Vagina (tissue), 2 donors: Measurements from ENCODE around the gene RPP40. TPM values are rescaled to one million over a fixed set of nuclear protein-coding genes. Genes with fewer than 3 reads are reported as not detected.

Experiments used
- DNase-seq, 2 donors: peaks; one replicate each; pipeline ENCODE4 v3.0.0-alpha.2; 2017; ENCODE audit errors: extremely low spot score in 2 of 2
- H3K27ac ChIP-seq: fragments of 200-600 bp; sonication (generic); one replicate; pipeline ENCODE4 v1.5.1; 2019
- H3K27me3 ChIP-seq: fragments of 200-600 bp; sonication (generic); one replicate; pipeline ENCODE4 v1.5.1; 2019
- H3K36me3 ChIP-seq, 2 donors: fragments of 200-600 bp; sonication (generic); one replicate each; pipeline ENCODE4 v1.5.1; 2017 to 2019
- H3K4me1 ChIP-seq: fragments of 200-600 bp; sonication (generic); one replicate; pipeline ENCODE4 v1.5.1; 2019
- H3K4me3 ChIP-seq, 2 donors: fragments of 200-600 bp; sonication (generic); 1 replicate in 1 of 2; 2 replicates in 1 of 2; pipeline ENCODE4 v1.5.1; 2016 to 2019
- H3K9me3 ChIP-seq: fragments of 200-600 bp; sonication (generic); one replicate; pipeline ENCODE4 v1.5.1; 2019
- CTCF ChIP-seq, 3 experiments: fragments of 450-650 bp in 2 of 3; fragments of 200-600 bp in 1 of 3; sonication (generic) in 1 of 3; IDR thresholded peaks; one replicate each; pipeline ENCODE4 v1.5.1; 2017 to 2019; ENCODE audit warnings: antibody characterized with exemption in 3 of 3, mild to moderate bottlenecking in 2 of 3, moderate library complexity in 2 of 3
- POLR2A ChIP-seq, 2 donors: fragments of 450-650 bp; IDR thresholded peaks; one replicate each; pipeline ENCODE4 v1.6.1; 2017; ENCODE audit warnings: antibody characterized with exemption in 2 of 2, mild to moderate bottlenecking in 2 of 2, moderate library complexity in 2 of 2
- POLR2AphosphoS5 ChIP-seq, 2 donors: sonication (generic); formaldehyde crosslinking; IDR thresholded peaks; one replicate each; pipeline ENCODE4 v1.9.0; 2017; ENCODE audit warnings: antibody characterized with exemption in 2 of 2, mild to moderate bottlenecking in 2 of 2, low read depth in 1 of 2; ENCODE audit not compliant: insufficient read depth in 1 of 2
- intact Hi-C: fragments of 100-400 bp; cut with DNase I; formaldehyde crosslinking; loops from one replicate; pipeline ENCODE4 v1.15.1; 2023
- total RNA-seq: library from RNA; depleted of rRNA; stranded (reverse); fragments of >200 nt; gene quantifications from one replicate; pipeline ENCODE4 v1.2.3, GENCODE V29; 2016

RPP40 gene
- total RNA-seq: 4.7 TPM

GRCh38 chr6:5003604-5004372 is at the start of gene RPP40:
RPP40 (minus strand) TSS chr6:5004037; CDS start chr6:5004002, 35 bp downstream.
- DNase-seq: peak in 1 of 2 donors; percentile 97
- intact Hi-C loops: no loop called here
- H3K27ac ChIP-seq: peak within 1 kb of the TSS; percentile 96
- peaks cover 0 to 10% of the 10 kb centered on the region in 2 donors for H3K36me3 ChIP-seq
- no peaks in the 10 kb centered on the region for H3K9me3 ChIP-seq
- no peaks in the 10 kb centered on the region for H3K27me3 ChIP-seq
- H3K4me3 ChIP-seq: peak within 1 kb of the TSS; percentile 62 to 66
- TF ChIP-seq POLR2A (IDR thresholded peaks at IDR 0.05) (no peak), CTCF (IDR thresholded peaks at IDR 0.05) (peak; percentile 50 to 89 (median 73)), POLR2AphosphoS5 (IDR thresholded peaks at IDR 0.05; ENCODE audit: insufficient read depth in 1 of 2, low read depth in 1 of 2) (peak; percentile 32 to 84)
- peaks cover 12% of the 10 kb centered on the region for H3K4me1 ChIP-seq

GRCh38 chr6:5053038-5053437 is 49.2 kb upstream of the RPP40 start:
- H3K36me3 ChIP-seq: no peaks in the 10 kb centered on the region
- H3K27ac ChIP-seq: no peak overlapping the region
- no peaks in the 10 kb centered on the region for H3K27me3 ChIP-seq
- no peaks in the 10 kb centered on the region for H3K4me1 ChIP-seq
- intact Hi-C loops: no loop called here
- H3K4me3 ChIP-seq: no peak overlapping the region
- no peak for TF ChIP-seq CTCF (IDR thresholded peaks at IDR 0.05)
- TF ChIP-seq POLR2AphosphoS5 (IDR thresholded peaks at IDR 0.05; ENCODE audit: insufficient read depth in 1 of 2, low read depth in 1 of 2): no peak
- no peak for TF ChIP-seq POLR2A (IDR thresholded peaks at IDR 0.05)
- DNase-seq: no peak
- peaks cover 10% of the 10 kb centered on the region for H3K9me3 ChIP-seq

GRCh38 chr6:5051394-5051793 is 47.6 kb upstream of the RPP40 start:
- Histone ChIP-seq H3K9me3 (peaks cover 10% of the 10 kb centered on the region), H3K27ac (no peak overlapping the region), H3K36me3 (no peaks in the 10 kb centered on the region), H3K4me3 (no peak overlapping the region), H3K4me1 (no peaks in the 10 kb centered on the region), H3K27me3 (no peaks in the 10 kb centered on the region)
- DNase-seq: no peak
- TF ChIP-seq POLR2AphosphoS5 (IDR thresholded peaks at IDR 0.05; ENCODE audit: insufficient read depth in 1 of 2, low read depth in 1 of 2) (no peak), CTCF (IDR thresholded peaks at IDR 0.05) (no peak), POLR2A (IDR thresholded peaks at IDR 0.05) (no peak)
- intact Hi-C loops: no loop called here

- H3K27me3 ChIP-seq: no peaks in the 10 kb centered on the region
- H3K27ac ChIP-seq: no peak overlapping the region
- no peak for DNase-seq
- TF ChIP-seq POLR2A (IDR thresholded peaks at IDR 0.05) (no peak), POLR2AphosphoS5 (IDR thresholded peaks at IDR 0.05; ENCODE audit: insufficient read depth in 1 of 2, low read depth in 1 of 2) (no peak), CTCF (IDR thresholded peaks at IDR 0.05) (no peak)
- H3K4me1 ChIP-seq: no peaks in the 10 kb centered on the region
- intact Hi-C loops: no loop called here
- H3K9me3 ChIP-seq: peaks cover 10% of the 10 kb centered on the region
- H3K4me3 ChIP-seq: no peak overlapping the region
- no peaks in the 10 kb centered on the region for H3K36me3 ChIP-seq
Measured at GRCh38 chr6:5050009-5050408, 46.2 kb upstream of the RPP40 start.

GRCh38 chr6:5046430-5046829 is 42.6 kb upstream of the RPP40 start:
- no peak overlapping the region for H3K4me3 ChIP-seq
- no peaks in the 10 kb centered on the region for H3K36me3 ChIP-seq
- peaks cover 10% of the 10 kb centered on the region for H3K9me3 ChIP-seq
- H3K27ac ChIP-seq: no peak overlapping the region
- no peaks in the 10 kb centered on the region for H3K27me3 ChIP-seq
- no peaks in the 10 kb centered on the region for H3K4me1 ChIP-seq
- DNase-seq: no peak
- TF ChIP-seq POLR2AphosphoS5 (IDR thresholded peaks at IDR 0.05; ENCODE audit: insufficient read depth in 1 of 2, low read depth in 1 of 2) (no peak), CTCF (IDR thresholded peaks at IDR 0.05) (no peak), POLR2A (IDR thresholded peaks at IDR 0.05) (no peak)
- intact Hi-C loops: no loop called here
